ENCODE data around the gene GPR142.

Gene GPR142

GRCh38 chr17:74343526-74344284 is 23.6 kb upstream of the GPR142 start:
- DNase-seq (ENCODE audit: low spot score), result no peak

GRCh38 chr17:74344658-74345057 is 22.6 kb upstream of the GPR142 start:
- DNase-seq (ENCODE audit: low spot score), result no peak

- no peak for DNase-seq (ENCODE audit: low spot score)
Measured at GRCh38 chr17:74345433-74346241, 21.7 kb upstream of the GPR142 start.

GRCh38 chr17:74347646-74348045 is 19.7 kb upstream of the GPR142 start:
- DNase-seq (ENCODE audit: low spot score), result no peak

- no peak for DNase-seq (ENCODE audit: low spot score)
Measured at GRCh38 chr17:74349120-74349519, 18.2 kb upstream of the GPR142 start.

- no peak for DNase-seq (ENCODE audit: low spot score)
Measured at GRCh38 chr17:74350486-74350885, 16.8 kb upstream of the GPR142 start.

GRCh38 chr17:74351552-74352210 is 15.6 kb upstream of the GPR142 start:
- no peak for DNase-seq (ENCODE audit: low spot score)

- no peak for DNase-seq (ENCODE audit: low spot score)
Measured at GRCh38 chr17:74353446-74354060, 13.8 kb upstream of the GPR142 start.

- peak; percentile 28 for DNase-seq (ENCODE audit: low spot score)
Measured at GRCh38 chr17:74354123-74354522, 13.2 kb upstream of the GPR142 start.

- DNase-seq (ENCODE audit: low spot score), result no peak
Measured at GRCh38 chr17:74354561-74354960, 12.7 kb upstream of the GPR142 start.

GRCh38 chr17:74355065-74355464 is 12.2 kb upstream of the GPR142 start:
- no peak for DNase-seq (ENCODE audit: low spot score)

GRCh38 chr17:74356646-74357465 is 10.4 kb upstream of the GPR142 start:
- no peak for DNase-seq (ENCODE audit: low spot score)

GRCh38 chr17:74357466-74357809 is 9.9 kb upstream of the GPR142 start:
- DNase-seq (ENCODE audit: low spot score), result no peak

- DNase-seq (ENCODE audit: low spot score), result no peak
Measured at GRCh38 chr17:74358697-74359096, 8.6 kb upstream of the GPR142 start.

GRCh38 chr17:74359916-74360315 is 7.4 kb upstream of the GPR142 start:
- no peak for DNase-seq (ENCODE audit: low spot score)

- no peak for DNase-seq (ENCODE audit: low spot score)
Measured at GRCh38 chr17:74360899-74361229, 6.4 kb upstream of the GPR142 start.

GRCh38 chr17:74361230-74362068 is 5.9 kb upstream of the GPR142 start, which contains the start of gene BTBD17:
BTBD17 (minus strand) TSS chr17:74361868; CDS start chr17:74361819, 49 bp downstream.
- DNase-seq (ENCODE audit: low spot score), result no peak

- DNase-seq (ENCODE audit: low spot score), result no peak
Measured at GRCh38 chr17:74362069-74362405, 5.3 kb upstream of the GPR142 start.

- no peak for DNase-seq (ENCODE audit: low spot score)
Measured at GRCh38 chr17:74362810-74363498, 4.4 kb upstream of the GPR142 start.

Data from SK-N-DZ (cell line).